NCI-H524 treated with DMSO at 0.1 percent for 48 hours (cell line): Measurements from ENCODE around the gene GTF2H3.
"Not testable (repeated sequence)": the region's sequence is repeated elsewhere in the genome, so short reads cannot be mapped to it uniquely, and the experiment has no call there.

ENCODE experiments used
- DNase-seq: peaks from one replicate; lab custom pipeline; 2025; lab: John Stamatoyannopoulos, UW

GTF2H3 gene

GRCh38 chr12:123633379-123634141 lies at the start of gene GTF2H3, which contains the start of gene EIF2B1:
TSS of gene GTF2H3 (plus strand) at chr12:123633829. CDS start at chr12:123633860, 31 bp downstream.
TSS of gene EIF2B1 (minus strand) at chr12:123633686. CDS start at chr12:123633557, 129 bp downstream.
- DNase-seq: peak; percentile 81

GRCh38 chr12:123591702-123592481 lies 41.7 kb upstream of the GTF2H3 start:
- DNase-seq: no peak

GRCh38 chr12:123595729-123596128 lies 37.9 kb upstream of the GTF2H3 start:
- DNase-seq: no peak

- DNase-seq: no peak
Measured at GRCh38 chr12:123597100-123597499, 36.5 kb upstream of the GTF2H3 start.

GRCh38 chr12:123598522-123598921 lies 35.1 kb upstream of the GTF2H3 start:
- DNase-seq: no peak

- no peak for DNase-seq
Measured at GRCh38 chr12:123599310-123599709, 34.3 kb upstream of the GTF2H3 start.

GRCh38 chr12:123599721-123600120 lies 33.9 kb upstream of the GTF2H3 start:
- no peak for DNase-seq

GRCh38 chr12:123601602-123602489 lies 31.8 kb upstream of the GTF2H3 start, which contains the start of gene DDX55:
TSS of gene DDX55 (plus strand) at chr12:123602099. CDS start at chr12:123602149, 50 bp downstream.
- no peak for DNase-seq

GRCh38 chr12:123602651-123603195 lies 30.9 kb upstream of the GTF2H3 start:
- DNase-seq: no peak

- not testable (repeated sequence) for DNase-seq
Measured at GRCh38 chr12:123603495-123603894, 30.1 kb upstream of the GTF2H3 start.

GRCh38 chr12:123607756-123608155 lies 25.9 kb upstream of the GTF2H3 start:
- DNase-seq: no peak

- DNase-seq: peak; percentile 88
Measured at GRCh38 chr12:123608182-123608581, 25.4 kb upstream of the GTF2H3 start.

- DNase-seq: no peak
Measured at GRCh38 chr12:123614110-123614509, 19.5 kb upstream of the GTF2H3 start.

GRCh38 chr12:123614531-123614930 lies 19.1 kb upstream of the GTF2H3 start:
- no peak for DNase-seq

- no peak for DNase-seq
Measured at GRCh38 chr12:123617144-123617543, 16.5 kb upstream of the GTF2H3 start.

GRCh38 chr12:123617580-123617979 lies 16.0 kb upstream of the GTF2H3 start:
- no peak for DNase-seq

- no peak for DNase-seq
Measured at GRCh38 chr12:123621101-123621500, 12.5 kb upstream of the GTF2H3 start.

GRCh38 chr12:123621619-123622530 lies 11.8 kb upstream of the GTF2H3 start:
- DNase-seq: no peak

- DNase-seq: no peak
Measured at GRCh38 chr12:123634142-123634561, 523 bp downstream of the GTF2H3 start.

- no peak for DNase-seq
Measured at GRCh38 chr12:123643911-123644310, 10.3 kb downstream of the GTF2H3 start.

- no peak for DNase-seq
Measured at GRCh38 chr12:123645380-123645779, 11.8 kb downstream of the GTF2H3 start.
